Inferior parietal cortex (tissue), 1 donor: Measurements from ENCODE around the gene DUSP7.

Source experiments
- DNase-seq: peaks from one replicate; pipeline ENCODE4 v3.0.0-alpha.2; 2016; ENCODE audit errors: extremely low spot score

Gene DUSP7

GRCh38 chr3:52007291-52007690, 49.1 kb downstream of the DUSP7 start:
- no peak for DNase-seq

DNA sequence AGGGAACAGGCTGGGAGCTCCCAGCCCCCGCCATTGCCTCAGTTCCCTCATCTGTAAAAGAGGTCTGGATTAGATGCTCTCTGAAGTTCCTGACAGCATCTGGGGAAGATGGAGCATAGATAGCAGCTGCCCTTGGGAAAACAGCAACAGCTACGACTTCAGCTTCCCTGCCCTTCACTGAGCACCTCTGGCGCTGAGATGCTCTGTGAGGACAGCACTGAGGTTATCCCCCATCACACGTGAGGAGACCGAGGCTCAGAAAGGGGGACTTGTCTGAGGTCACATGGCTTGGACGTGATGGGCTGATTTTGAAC, 49.6 kb downstream of the DUSP7 start:
- DNase-seq, result no peak

DNA sequence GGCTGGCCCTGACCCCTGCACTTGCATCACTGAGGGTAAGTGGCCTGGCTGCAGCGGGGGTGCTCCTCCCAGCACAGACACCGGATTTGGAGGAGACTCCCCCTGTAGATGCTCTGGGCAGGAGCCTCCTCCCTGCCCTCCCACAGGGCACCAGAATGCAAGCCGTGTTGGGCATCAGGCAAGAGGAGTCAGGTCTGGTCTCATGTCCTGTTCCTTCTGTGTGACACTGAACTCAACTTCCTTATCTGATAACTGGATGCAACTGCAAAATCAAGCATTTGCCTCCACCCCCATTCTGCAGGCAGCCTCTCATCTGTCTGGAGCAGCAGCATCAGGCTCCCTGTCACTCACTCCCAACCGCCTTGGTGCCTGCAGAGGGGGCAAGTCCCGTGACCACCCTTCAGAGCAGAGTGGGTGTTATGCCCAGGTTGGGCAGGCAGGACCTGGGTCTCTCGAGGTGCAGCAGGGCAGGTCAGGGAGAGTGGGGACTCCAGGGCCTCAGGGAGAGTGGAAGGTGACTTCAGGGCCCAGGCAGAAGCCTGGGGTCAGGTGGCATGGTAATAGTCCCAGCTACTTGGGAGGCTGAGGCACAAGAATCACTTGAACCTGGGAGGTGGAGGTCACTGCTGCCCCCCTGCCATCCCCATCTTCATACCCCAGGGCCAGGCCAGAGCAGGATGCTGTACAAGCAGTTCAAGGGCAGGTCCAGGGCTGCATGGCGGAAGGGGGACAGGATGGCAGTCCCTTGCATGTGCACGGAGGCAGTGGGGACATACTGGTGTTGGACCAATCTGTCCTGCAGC, 50.2 kb downstream of the DUSP7 start:
- DNase-seq, result no peak

- no peak for DNase-seq
These were observed 50.8 kb downstream of the DUSP7 start for GRCh38 chr3:52005571-52005986.

DNA sequence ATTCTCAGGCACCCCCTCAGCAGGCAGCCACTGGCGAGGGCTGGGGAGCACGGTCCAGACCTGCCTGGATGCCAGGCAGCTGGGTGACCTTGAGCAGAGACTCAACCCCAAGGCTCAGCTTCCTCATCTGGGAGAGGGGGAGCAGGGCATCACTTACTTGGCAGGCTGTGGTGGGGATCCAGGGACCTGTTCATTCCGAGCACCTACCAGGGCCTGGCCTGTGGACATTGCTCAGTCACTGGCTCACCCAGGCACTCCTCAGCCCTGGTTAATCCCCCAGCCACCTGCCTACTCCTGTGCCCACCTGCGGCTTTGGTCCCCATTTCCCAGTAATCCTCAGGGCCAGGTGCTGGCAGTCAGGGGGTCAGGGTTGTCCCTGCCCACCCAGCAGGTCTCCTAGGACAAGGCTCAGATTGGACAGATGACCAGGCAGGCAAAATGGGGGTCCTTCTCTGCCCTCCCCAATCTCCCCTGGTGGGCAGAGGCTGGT, 51.4 kb downstream of the DUSP7 start:
- no peak for DNase-seq

GRCh38 chr3:52004163-52004787, 52.1 kb downstream of the DUSP7 start:
- DNase-seq, result peak; percentile 73

GRCh38 chr3:52002748-52003147, 53.6 kb downstream of the DUSP7 start:
- DNase-seq, result no peak

DNA sequence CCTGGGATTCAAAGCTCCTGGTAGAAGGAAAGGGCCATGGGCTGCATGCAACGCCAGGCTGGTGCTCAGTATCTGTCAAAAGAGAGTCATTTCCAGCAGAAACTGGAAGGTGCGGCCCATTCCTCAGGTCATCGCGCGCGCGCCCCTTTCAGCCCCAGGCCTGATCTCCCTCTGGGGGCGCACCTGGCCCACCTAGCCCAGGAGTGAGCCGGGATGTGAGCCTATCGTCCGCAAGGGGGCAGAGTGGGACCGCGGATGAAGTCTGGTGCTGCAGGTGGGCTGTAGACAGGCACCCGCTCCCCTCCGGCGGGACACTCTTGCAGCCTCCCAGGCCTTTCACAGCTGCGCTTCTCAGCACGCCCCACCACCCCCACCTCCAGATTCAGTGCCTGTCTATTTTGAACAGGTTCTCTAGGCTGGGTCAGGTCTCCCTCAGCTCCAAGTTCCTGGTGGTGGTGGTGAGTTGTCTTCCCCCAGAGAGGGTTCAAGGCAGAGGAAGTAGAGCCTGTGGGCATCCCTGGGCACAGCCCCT, 54.9 kb downstream of the DUSP7 start:
- DNase-seq, result peak; percentile 79

GRCh38 chr3:51999846-52000245, 56.5 kb downstream of the DUSP7 start:
- no peak for DNase-seq
